Measurements from ENCODE around the gene ZNF407.

Gene ZNF407

DNA sequence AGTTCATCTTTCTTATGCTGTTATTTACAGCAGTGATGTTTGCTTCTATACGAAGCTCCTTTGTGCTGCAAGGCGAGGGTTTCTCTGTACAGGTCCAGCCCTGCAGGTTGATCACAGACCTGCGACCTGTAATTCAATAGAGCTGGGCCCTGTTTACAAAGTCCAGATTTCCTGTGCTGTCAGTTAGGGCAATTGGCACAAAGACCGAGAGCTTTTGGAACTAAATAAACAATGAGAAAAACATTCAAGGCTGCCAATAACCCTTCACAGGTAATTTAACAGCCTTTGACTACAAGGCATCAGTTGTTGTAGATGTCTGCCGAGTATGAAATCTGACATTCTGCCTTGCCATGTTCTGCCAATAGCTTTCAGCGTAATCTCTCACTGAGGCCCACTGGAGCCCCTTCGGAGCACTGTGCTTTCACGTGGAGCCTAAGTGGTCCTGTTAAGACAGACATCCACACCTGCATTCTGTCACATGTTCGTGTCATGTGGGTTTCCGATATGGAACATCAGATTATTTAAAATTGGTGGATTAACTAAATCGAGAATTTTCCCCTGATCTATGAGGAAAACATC lies 378.8 kb downstream of the ZNF407 start:
- H3K36me3 ChIP-seq (ENCODE audit: control insufficient read depth, insufficient read depth, low read length) = no peaks in the 10 kb centered on the region
- no peak overlapping the region for H3K9ac ChIP-seq (ENCODE audit: low read length)
- no peak overlapping the region for H3K4me3 ChIP-seq (ENCODE audit: low read length)
- no peaks in the 10 kb centered on the region for H3K4me1 ChIP-seq (ENCODE audit: control insufficient read depth, insufficient read depth, low read length)
- no peaks in the 10 kb centered on the region for H3K27me3 ChIP-seq (ENCODE audit: control insufficient read depth, insufficient read depth, low read length)
- H3K27ac ChIP-seq (ENCODE audit: low read depth, low read length) = no peak overlapping the region

DNA sequence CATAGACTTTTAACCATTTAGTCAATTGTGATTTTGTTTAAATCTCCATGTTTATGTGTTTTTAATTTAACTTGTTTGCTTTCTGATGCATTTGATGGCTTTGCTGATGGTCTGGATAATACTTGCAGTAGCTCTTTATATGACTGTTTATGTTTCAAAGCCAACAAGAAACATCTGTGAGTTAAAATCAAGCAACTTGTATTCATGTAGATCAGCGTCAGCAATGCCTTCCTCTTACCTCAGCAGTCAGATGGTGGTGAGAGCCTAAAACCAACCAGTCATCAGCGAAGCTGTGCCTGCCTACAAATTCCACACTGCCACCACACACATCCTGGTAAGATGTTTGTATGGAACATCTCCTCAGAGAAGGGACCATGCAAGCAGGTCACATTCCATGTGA lies 379.4 kb downstream of the ZNF407 start:
- Histone ChIP-seq H3K4me3 (ENCODE audit: low read length) (no peak overlapping the region), H3K27ac (ENCODE audit: low read depth, low read length) (no peak overlapping the region), H3K9ac (ENCODE audit: low read length) (no peak overlapping the region), H3K27me3 (ENCODE audit: control insufficient read depth, insufficient read depth, low read length) (no peaks in the 10 kb centered on the region), H3K36me3 (ENCODE audit: control insufficient read depth, insufficient read depth, low read length) (no peaks in the 10 kb centered on the region), H3K4me1 (ENCODE audit: control insufficient read depth, insufficient read depth, low read length) (no peaks in the 10 kb centered on the region)

DNA sequence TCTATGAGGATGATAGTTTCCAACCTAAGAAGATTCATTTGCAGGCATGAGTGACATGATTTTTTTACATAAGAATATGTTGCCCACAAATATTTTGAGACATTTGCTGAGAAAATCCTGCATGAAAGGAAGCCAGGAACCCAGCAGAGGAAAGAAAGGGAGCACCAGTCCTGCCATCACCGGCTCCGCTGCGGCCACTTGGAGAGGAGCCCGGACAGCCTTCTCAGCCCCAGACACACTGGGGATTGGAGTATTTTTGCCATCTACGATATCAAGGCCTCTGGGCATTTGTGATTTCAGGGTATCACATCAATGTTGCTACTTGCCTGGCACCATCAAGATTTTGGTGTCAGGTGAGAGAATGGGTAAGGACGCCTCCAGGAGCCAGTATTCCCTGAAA lies 383.0 kb downstream of the ZNF407 start:
- H3K27me3 ChIP-seq (ENCODE audit: control insufficient read depth, insufficient read depth, low read length) = no peaks in the 10 kb centered on the region
- no peaks in the 10 kb centered on the region for H3K36me3 ChIP-seq (ENCODE audit: control insufficient read depth, insufficient read depth, low read length)
- no peak overlapping the region for H3K9ac ChIP-seq (ENCODE audit: low read length)
- H3K4me1 ChIP-seq (ENCODE audit: control insufficient read depth, insufficient read depth, low read length) = no peaks in the 10 kb centered on the region
- no peak overlapping the region for H3K4me3 ChIP-seq (ENCODE audit: low read length)
- H3K27ac ChIP-seq (ENCODE audit: low read depth, low read length) = no peak overlapping the region

DNA sequence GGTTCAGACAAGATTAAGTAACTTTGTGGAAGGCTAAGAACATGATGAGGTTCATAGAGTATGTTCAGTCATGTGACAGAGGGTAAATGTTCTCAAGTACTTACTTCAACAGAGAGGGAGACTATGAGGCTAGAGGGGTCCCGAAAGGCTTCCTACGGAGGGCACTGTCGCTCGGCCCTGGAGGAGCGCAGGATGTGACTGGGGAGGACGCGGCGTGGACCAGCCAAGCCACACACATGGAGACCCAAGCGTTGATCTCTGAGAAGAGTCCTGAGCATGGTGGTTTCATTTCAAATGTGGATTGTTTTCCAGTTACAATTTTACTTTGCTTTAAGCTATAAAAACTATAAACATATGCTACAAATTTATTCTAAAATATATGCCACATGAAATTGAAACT lies 383.8 kb downstream of the ZNF407 start:
- no peak overlapping the region for H3K27ac ChIP-seq (ENCODE audit: low read depth, low read length)
- no peaks in the 10 kb centered on the region for H3K36me3 ChIP-seq (ENCODE audit: control insufficient read depth, insufficient read depth, low read length)
- no peak overlapping the region for H3K4me3 ChIP-seq (ENCODE audit: low read length)
- H3K9ac ChIP-seq (ENCODE audit: low read length) = no peak overlapping the region
- H3K4me1 ChIP-seq (ENCODE audit: control insufficient read depth, insufficient read depth, low read length) = no peaks in the 10 kb centered on the region
- no peaks in the 10 kb centered on the region for H3K27me3 ChIP-seq (ENCODE audit: control insufficient read depth, insufficient read depth, low read length)

DNA sequence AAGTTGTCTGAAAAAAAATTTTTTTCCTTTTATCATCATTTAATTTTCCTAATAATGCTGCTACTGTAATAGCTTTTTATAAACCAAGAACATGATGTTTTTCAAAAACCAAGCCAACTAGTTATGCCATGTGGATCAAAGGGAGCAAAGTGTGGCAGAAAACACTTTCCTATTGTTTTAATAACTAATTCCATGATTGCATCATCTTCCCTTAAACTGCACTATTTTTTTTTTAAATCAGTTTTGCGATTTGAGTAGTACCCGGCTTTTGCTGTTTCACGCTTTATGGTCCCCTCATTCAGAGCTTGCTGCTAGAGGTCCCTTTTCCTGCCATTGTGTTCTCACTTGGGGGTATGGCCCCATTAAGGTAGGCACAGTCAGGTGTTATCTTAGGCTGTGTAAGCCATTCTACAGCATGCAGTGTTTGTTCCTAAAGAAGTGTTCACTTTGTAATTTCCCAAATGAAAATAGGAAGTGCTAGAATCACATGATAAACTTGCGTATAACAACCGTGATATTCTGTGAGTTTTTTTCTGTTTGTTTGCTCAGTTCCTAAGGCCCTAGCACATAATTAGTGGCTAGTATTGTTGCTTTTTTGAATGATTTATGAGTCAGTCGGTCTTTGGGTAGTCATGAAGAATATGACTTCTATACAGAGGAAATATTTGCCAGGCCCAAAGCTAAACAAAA lies 385.4 kb downstream of the ZNF407 start:
- no peak overlapping the region for H3K9ac ChIP-seq (ENCODE audit: low read length)
- no peak overlapping the region for H3K27ac ChIP-seq (ENCODE audit: low read depth, low read length)

DNA sequence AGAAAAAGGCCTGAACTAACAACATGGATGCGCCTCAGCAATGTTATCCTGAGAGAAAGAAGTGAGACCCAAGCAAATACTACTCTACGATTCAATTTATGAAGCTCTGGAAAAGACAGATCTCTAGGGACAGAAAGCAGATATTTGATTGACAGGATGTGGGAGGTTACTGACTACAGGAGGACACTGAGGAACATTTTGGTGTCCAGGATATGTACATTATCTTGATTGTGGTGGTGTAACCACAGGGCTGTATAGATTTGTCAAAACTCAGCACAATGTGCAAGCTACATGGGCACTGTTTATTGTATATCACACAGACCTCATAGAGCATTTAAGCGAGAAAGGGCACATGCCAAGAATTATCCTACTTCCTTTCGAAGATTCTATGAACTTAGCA lies 391.5 kb downstream of the ZNF407 start:
- no peaks in the 10 kb centered on the region for H3K36me3 ChIP-seq (ENCODE audit: control insufficient read depth, insufficient read depth, low read length)
- H3K4me3 ChIP-seq (ENCODE audit: low read length) = no peak overlapping the region
- no peak overlapping the region for H3K9ac ChIP-seq (ENCODE audit: low read length)
- no peaks in the 10 kb centered on the region for H3K4me1 ChIP-seq (ENCODE audit: control insufficient read depth, insufficient read depth, low read length)
- no peaks in the 10 kb centered on the region for H3K27me3 ChIP-seq (ENCODE audit: control insufficient read depth, insufficient read depth, low read length)
- no peak overlapping the region for H3K27ac ChIP-seq (ENCODE audit: low read depth, low read length)

More for the DNA sequence above, 385.4 kb downstream of the ZNF407 start:
- H3K36me3 ChIP-seq (ENCODE audit: control insufficient read depth, insufficient read depth, low read length) = no peaks in the 10 kb centered on the region
- no peaks in the 10 kb centered on the region for H3K27me3 ChIP-seq (ENCODE audit: control insufficient read depth, insufficient read depth, low read length)
- H3K4me3 ChIP-seq (ENCODE audit: low read length) = no peak overlapping the region
- no peaks in the 10 kb centered on the region for H3K4me1 ChIP-seq (ENCODE audit: control insufficient read depth, insufficient read depth, low read length)

DNA sequence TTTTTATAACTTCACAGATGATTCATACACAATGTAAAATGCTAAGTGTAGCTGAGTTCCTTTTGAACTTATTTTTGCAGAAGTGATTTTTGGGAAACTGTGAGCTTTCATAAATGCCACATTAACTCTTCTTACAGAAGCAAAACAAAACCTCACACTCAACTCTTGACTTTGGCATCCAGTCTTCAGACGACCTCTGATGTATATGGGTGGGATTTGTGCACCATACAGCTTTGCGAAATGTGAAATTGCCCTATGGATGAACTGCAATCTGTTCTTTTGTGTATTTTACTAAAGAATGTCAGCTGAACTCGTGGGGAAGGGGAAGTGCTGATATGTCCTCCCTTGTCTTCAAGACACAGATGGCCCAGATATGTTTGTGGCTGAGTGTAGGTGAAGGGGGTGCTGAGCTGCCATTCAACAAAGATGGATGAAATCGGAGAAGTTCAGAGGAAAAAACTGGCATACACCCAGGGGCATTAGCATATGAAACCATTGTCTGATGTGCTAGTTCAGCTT lies 393.0 kb downstream of the ZNF407 start:
- no peak overlapping the region for H3K27ac ChIP-seq (ENCODE audit: low read depth, low read length)
- H3K4me3 ChIP-seq (ENCODE audit: low read length) = no peak overlapping the region
- H3K27me3 ChIP-seq (ENCODE audit: control insufficient read depth, insufficient read depth, low read length) = no peaks in the 10 kb centered on the region

DNA sequence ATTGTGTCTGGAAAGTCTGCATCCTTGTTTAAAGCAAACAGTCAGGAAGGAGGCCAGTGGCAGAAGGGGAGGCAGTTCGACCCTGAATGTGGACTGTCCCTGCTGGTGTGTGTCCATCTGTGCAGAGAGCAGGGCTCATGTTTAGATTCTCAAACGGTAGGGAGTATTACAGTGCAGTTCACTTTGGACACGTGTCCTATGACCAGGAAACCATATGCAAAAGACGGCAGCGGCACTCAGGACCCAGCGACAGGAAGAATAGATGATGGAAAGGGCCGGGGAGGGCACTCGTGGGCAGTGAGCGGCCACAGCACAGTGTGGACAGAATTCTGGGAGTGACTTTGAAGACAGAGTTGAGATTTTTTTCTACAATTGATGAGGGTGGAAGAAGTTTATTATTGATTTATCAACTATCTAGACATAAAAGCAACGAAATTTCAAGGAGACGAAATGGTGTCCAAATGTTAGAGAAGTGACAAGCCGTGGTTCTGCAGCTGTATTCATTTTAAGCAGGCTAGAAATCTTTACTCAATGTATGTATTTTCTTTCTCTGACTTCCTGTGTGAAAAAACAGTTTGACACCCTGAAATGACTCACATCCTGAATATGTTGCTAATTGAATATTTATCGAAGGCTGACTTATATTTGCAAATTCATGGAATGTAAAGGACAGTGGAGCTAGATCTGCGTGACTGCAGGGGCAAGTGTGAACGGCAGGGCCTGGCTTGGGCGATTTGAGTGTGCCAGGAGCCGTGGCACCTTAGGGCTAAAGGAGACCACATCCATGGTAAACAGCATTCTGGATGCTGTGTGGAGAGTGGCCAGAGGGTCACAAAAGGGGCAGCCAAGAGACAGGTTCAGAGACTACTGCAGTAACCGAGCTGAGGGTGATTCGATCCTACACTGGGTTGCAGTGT lies 397.1 kb downstream of the ZNF407 start:
- Histone ChIP-seq H3K4me1 (ENCODE audit: control insufficient read depth, insufficient read depth, low read length) (no peaks in the 10 kb centered on the region), H3K27ac (ENCODE audit: low read depth, low read length) (no peak overlapping the region), H3K36me3 (ENCODE audit: control insufficient read depth, insufficient read depth, low read length) (no peaks in the 10 kb centered on the region), H3K27me3 (ENCODE audit: control insufficient read depth, insufficient read depth, low read length) (no peaks in the 10 kb centered on the region), H3K4me3 (ENCODE audit: low read length) (no peak overlapping the region), H3K9ac (ENCODE audit: low read length) (no peak overlapping the region)

More for the DNA sequence above, 393.0 kb downstream of the ZNF407 start:
- H3K4me1 ChIP-seq (ENCODE audit: control insufficient read depth, insufficient read depth, low read length) = no peaks in the 10 kb centered on the region
- H3K9ac ChIP-seq (ENCODE audit: low read length) = no peak overlapping the region
- no peaks in the 10 kb centered on the region for H3K36me3 ChIP-seq (ENCODE audit: control insufficient read depth, insufficient read depth, low read length)

DNA sequence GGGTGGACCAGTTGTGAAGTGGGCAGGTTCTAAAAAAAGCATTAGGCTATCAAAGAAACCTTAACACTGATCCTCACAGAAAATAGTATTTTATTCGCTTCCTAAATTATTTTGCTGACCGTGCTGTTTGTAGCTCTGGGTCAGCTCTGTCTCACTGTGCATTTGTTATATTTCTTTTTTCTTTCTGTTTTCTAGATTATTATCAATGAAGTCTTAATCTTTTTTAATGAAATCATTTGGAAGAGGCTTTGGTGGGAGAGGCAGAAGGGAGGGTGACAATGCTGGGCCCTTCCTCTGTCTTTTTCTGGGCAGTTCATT lies 397.7 kb downstream of the ZNF407 start:
- no peaks in the 10 kb centered on the region for H3K27me3 ChIP-seq (ENCODE audit: control insufficient read depth, insufficient read depth, low read length)
- no peak overlapping the region for H3K9ac ChIP-seq (ENCODE audit: low read length)
- no peak overlapping the region for H3K27ac ChIP-seq (ENCODE audit: low read depth, low read length)
- H3K4me3 ChIP-seq (ENCODE audit: low read length) = no peak overlapping the region
- no peaks in the 10 kb centered on the region for H3K4me1 ChIP-seq (ENCODE audit: control insufficient read depth, insufficient read depth, low read length)
- H3K36me3 ChIP-seq (ENCODE audit: control insufficient read depth, insufficient read depth, low read length) = no peaks in the 10 kb centered on the region

DNA sequence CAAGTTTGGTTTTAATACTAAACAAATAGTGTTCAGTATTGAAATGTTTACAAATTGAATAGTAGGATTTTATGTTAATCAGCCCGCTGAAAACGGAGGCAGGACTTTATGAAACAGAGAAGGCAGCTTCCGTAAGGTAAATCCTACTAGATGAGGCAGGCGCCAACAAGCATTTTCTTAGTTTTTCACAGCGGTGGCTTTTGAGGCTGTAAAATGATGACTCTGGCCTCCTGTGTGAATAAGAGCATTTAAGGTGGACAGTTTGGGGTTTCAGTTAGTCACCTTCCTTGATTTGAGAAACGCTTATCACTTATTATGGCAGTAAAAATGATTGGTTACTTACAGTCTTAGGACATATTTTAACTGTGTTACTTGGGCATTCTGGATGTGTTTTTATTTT lies 398.4 kb downstream of the ZNF407 start:
- Histone ChIP-seq H3K27ac (ENCODE audit: low read depth, low read length) (no peak overlapping the region), H3K36me3 (ENCODE audit: control insufficient read depth, insufficient read depth, low read length) (no peaks in the 10 kb centered on the region), H3K4me3 (ENCODE audit: low read length) (no peak overlapping the region), H3K27me3 (ENCODE audit: control insufficient read depth, insufficient read depth, low read length) (no peaks in the 10 kb centered on the region), H3K9ac (ENCODE audit: low read length) (no peak overlapping the region), H3K4me1 (ENCODE audit: control insufficient read depth, insufficient read depth, low read length) (no peaks in the 10 kb centered on the region)

DNA sequence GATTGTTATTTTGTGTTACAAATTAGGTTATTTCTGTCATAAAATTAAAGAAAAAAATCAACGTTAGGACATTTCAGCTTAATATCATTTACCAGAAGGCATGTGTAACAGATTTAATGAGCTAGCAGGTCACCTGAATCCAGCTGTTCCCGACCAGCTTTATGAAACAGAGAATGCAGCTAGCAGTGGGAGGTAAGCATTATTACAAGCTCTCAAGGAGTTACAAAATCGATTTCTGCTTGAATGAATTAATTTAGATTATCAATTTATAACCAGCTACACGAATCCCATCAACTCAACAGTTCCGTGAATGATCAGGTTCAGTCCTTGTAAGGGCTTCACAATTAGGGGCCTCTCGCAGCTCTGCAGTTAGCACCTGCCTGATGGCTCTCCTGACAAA lies 399.3 kb downstream of the ZNF407 start:
- H3K4me3 ChIP-seq (ENCODE audit: low read length) = no peak overlapping the region
- H3K36me3 ChIP-seq (ENCODE audit: control insufficient read depth, insufficient read depth, low read length) = no peaks in the 10 kb centered on the region
- no peaks in the 10 kb centered on the region for H3K4me1 ChIP-seq (ENCODE audit: control insufficient read depth, insufficient read depth, low read length)
- H3K9ac ChIP-seq (ENCODE audit: low read length) = no peak overlapping the region
- no peak overlapping the region for H3K27ac ChIP-seq (ENCODE audit: low read depth, low read length)
- no peaks in the 10 kb centered on the region for H3K27me3 ChIP-seq (ENCODE audit: control insufficient read depth, insufficient read depth, low read length)

DNA sequence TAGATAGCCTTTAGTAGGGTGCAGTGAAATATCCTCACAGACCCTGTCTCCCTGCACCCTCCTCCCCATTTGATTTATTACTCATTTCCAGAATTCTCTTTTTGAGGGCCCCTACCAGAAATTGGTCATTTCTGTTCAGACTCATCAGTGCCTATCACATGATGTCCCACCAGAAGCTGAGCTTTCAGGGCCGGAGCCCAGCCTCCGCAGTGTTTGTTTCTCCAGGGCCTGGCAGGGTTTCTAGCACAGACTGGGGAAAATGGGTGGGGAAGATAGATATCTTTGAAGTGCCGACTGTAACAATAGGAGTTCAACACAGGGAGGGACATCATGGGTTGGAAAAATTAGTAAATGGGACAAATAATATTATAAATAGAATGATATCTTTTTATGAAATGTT lies 403.2 kb downstream of the ZNF407 start:
- no peak overlapping the region for H3K27ac ChIP-seq (ENCODE audit: low read depth, low read length)
- H3K27me3 ChIP-seq (ENCODE audit: control insufficient read depth, insufficient read depth, low read length) = no peaks in the 10 kb centered on the region
- H3K9ac ChIP-seq (ENCODE audit: low read length) = no peak overlapping the region
- no peak overlapping the region for H3K4me3 ChIP-seq (ENCODE audit: low read length)
- H3K4me1 ChIP-seq (ENCODE audit: control insufficient read depth, insufficient read depth, low read length) = no peaks in the 10 kb centered on the region
- H3K36me3 ChIP-seq (ENCODE audit: control insufficient read depth, insufficient read depth, low read length) = no peaks in the 10 kb centered on the region
